H1 (cell line): ENCODE data around the gene MOK. TPM values are rescaled to one million over a fixed set of nuclear protein-coding genes. Genes with fewer than 3 reads are reported as not detected.

Experiments
- CTCF ChIA-PET: fragments of 300-600 bp; sonication (Branson Sonifier 250); formaldehyde crosslinking; loops from one replicate; lab custom pipeline; 2021; ENCODE audit not compliant: partially characterized antibody; lab: Charles Lee
- POLR2A ChIA-PET: fragments of 300-600 bp; sonication (Branson Sonifier 250); formaldehyde crosslinking; loops from one replicate; lab custom pipeline; 2021; ENCODE audit warnings: inconsistent platforms; ENCODE audit not compliant: partially characterized antibody; lab: Charles Lee
- DNase-seq, 2 experiments: peaks; one replicate each; pipeline versions ENCODE4 v3.0.0 to v3.0.0-alpha.2; 2010 to 2022; ENCODE audit warnings: low spot score in 2 of 2, low read depth in 1 of 2, mixed read lengths in 1 of 2
- FAIRE-seq: peaks from 2 replicates; lab custom pipeline; 2011; peaks lifted over from hg19 to GRCh38; lab: Jason Lieb, UNC
- H2AFZ ChIP-seq: 2 replicates; pipeline ENCODE4 v1.8.1; 2012; ENCODE audit warnings: low read length, inconsistent platforms
- H2AK5ac ChIP-seq: 2 replicates; pipeline ENCODE4 v1.6.1; 2013; ENCODE audit warnings: low read depth, low read length
- H2BK120ac ChIP-seq: replicated peaks from 2 replicates; pipeline ENCODE3; 2013; ENCODE audit warnings: low read depth, low read length, inconsistent platforms
- H2BK12ac ChIP-seq: 2 replicates; pipeline ENCODE4 v1.6.1; 2013; ENCODE audit warnings: low read depth, low read length
- H2BK15ac ChIP-seq: 2 replicates; pipeline ENCODE4 v1.6.1; 2013; ENCODE audit warnings: low read length
- H2BK20ac ChIP-seq: 2 replicates; pipeline ENCODE4 v1.6.1; 2013; ENCODE audit warnings: low read length
- H2BK5ac ChIP-seq: 2 replicates; pipeline ENCODE4 v1.6.1; 2013; ENCODE audit warnings: low read depth, low read length
- H3K14ac ChIP-seq: 2 replicates; pipeline ENCODE4 v1.6.1; 2013; ENCODE audit warnings: inconsistent platforms; ENCODE audit not compliant: insufficient read length
- H3K18ac ChIP-seq: 2 replicates; pipeline ENCODE4 v1.6.1; 2013; ENCODE audit warnings: low read length; ENCODE audit errors: extremely low read depth
- H3K23ac ChIP-seq: 2 replicates; pipeline ENCODE4 v1.6.1; 2013; ENCODE audit warnings: inconsistent platforms; ENCODE audit not compliant: insufficient read length
- H3K23me2 ChIP-seq: 2 replicates; pipeline ENCODE4 v1.6.1; 2013; ENCODE audit warnings: low read depth, low read length
- H3K27ac ChIP-seq: 2 replicates; pipeline ENCODE4 v1.6.1; 2011; ENCODE audit warnings: low read depth, low read length, inconsistent platforms
- H3K27me3 ChIP-seq, 4 experiments: replicated peaks in 1 of 4; 1 replicate in 1 of 4; 2 replicates in 3 of 4; pipeline versions ENCODE4 v1.6.1 to v1.8.1; 2011 to 2013; ENCODE audit warnings: low read length in 3 of 4, mild to moderate bottlenecking in 3 of 4, inconsistent platforms in 2 of 4, mixed read lengths in 2 of 4, moderate library complexity in 1 of 4; ENCODE audit not compliant: control insufficient read depth in 3 of 4, insufficient read depth in 3 of 4; ENCODE audit errors: extremely low read depth in 1 of 4
- H3K36me3 ChIP-seq, 4 experiments: 2 replicates each; pipeline versions ENCODE4 v1.6.1 to v1.8.1; 2011 to 2013; ENCODE audit warnings: mild to moderate bottlenecking in 4 of 4, low read length in 3 of 4, moderate library complexity in 2 of 4, control low read depth in 1 of 4, inconsistent platforms in 1 of 4; ENCODE audit not compliant: insufficient read depth in 4 of 4, control insufficient read depth in 2 of 4
- H3K4ac ChIP-seq: replicated peaks from 2 replicates; pipeline ENCODE3; 2013; ENCODE audit warnings: low read length, low read depth, mixed read lengths, inconsistent platforms; ENCODE audit not compliant: insufficient read length
- H3K4me1 ChIP-seq, 4 experiments: replicated peaks in 1 of 4; 1 replicate in 1 of 4; 2 replicates in 3 of 4; pipeline versions ENCODE4 v1.6.1 to v1.8.1; 2011 to 2013; ENCODE audit warnings: low read length in 3 of 4, inconsistent platforms in 2 of 4, mixed read lengths in 1 of 4; ENCODE audit not compliant: insufficient read depth in 4 of 4, control insufficient read depth in 3 of 4
- H3K4me2 ChIP-seq, 2 experiments: 2 replicates each; pipeline versions ENCODE4 v1.6.1 to v1.8.1; 2011 to 2013; ENCODE audit warnings: low read depth in 2 of 2, low read length in 2 of 2, control low read depth in 1 of 2, inconsistent platforms in 1 of 2, mild to moderate bottlenecking in 1 of 2; ENCODE audit not compliant: insufficient read depth in 1 of 2
- H3K4me3 ChIP-seq, 4 experiments: fragments of 200-600, 300-600 bp in 1 of 4; sonication (generic), shearing (Covaris generic), sonication (Bioruptor Twin) in 1 of 4; 2 replicates each; pipeline versions ENCODE4 v1.5.1 to v1.8.1; 2011 to 2016; ENCODE audit warnings: low read length in 4 of 4, low read depth in 3 of 4, control low read depth in 2 of 4, inconsistent platforms in 2 of 4, mild to moderate bottlenecking in 2 of 4, mixed read lengths in 1 of 4, moderate library complexity in 1 of 4; ENCODE audit not compliant: insufficient read depth in 2 of 4; ENCODE audit errors: extremely low read depth in 1 of 4
- H3K56ac ChIP-seq: replicated peaks from 2 replicates; pipeline ENCODE3; 2013; ENCODE audit warnings: low read depth, mild to moderate bottlenecking, mixed read lengths, low read length, inconsistent platforms; ENCODE audit not compliant: insufficient read length
- H3K79me1 ChIP-seq: 2 replicates; pipeline ENCODE4 v1.6.1; 2013; ENCODE audit warnings: low read depth, low read length, control low read depth
- H3K79me2 ChIP-seq, 2 experiments: 2 replicates each; pipeline versions ENCODE4 v1.6.1 to v1.8.1; 2012 to 2013; ENCODE audit warnings: low read length in 2 of 2, mild to moderate bottlenecking in 2 of 2, inconsistent platforms in 1 of 2; ENCODE audit not compliant: insufficient read depth in 2 of 2, control insufficient read depth in 1 of 2
- H3K9ac ChIP-seq, 4 experiments: replicated peaks in 1 of 4; 1 replicate in 1 of 4; 2 replicates in 3 of 4; pipeline versions ENCODE4 v1.6.1 to v1.8.1; 2011 to 2013; ENCODE audit warnings: low read depth in 3 of 4, low read length in 3 of 4, control low read depth in 2 of 4, mild to moderate bottlenecking in 2 of 4, moderate library complexity in 2 of 4, inconsistent platforms in 1 of 4; ENCODE audit errors: extremely low read depth in 1 of 4
- H3K9me3 ChIP-seq, 2 experiments: 2 replicates each; pipeline versions ENCODE4 v1.6.1 to v1.8.1; 2012 to 2013; ENCODE audit warnings: mild to moderate bottlenecking in 2 of 2, moderate library complexity in 2 of 2, control low read depth in 1 of 2, inconsistent platforms in 1 of 2, low read depth in 1 of 2, low read length in 1 of 2, mixed read lengths in 1 of 2; ENCODE audit not compliant: insufficient read depth in 2 of 2
- H4K20me1 ChIP-seq, 2 experiments: replicated peaks in 1 of 2; 2 replicates each; pipeline versions ENCODE3 to v1.8.1; 2011 to 2013; ENCODE audit warnings: inconsistent platforms in 2 of 2, low read length in 2 of 2, mild to moderate bottlenecking in 1 of 2; ENCODE audit not compliant: insufficient read depth in 2 of 2, control insufficient read depth in 1 of 2
- H4K5ac ChIP-seq: 2 replicates; pipeline ENCODE4 v1.6.1; 2013; ENCODE audit warnings: low read length, low read depth, mixed read lengths, inconsistent platforms; ENCODE audit not compliant: insufficient read length
- H4K8ac ChIP-seq: 2 replicates; pipeline ENCODE4 v1.8.0; 2013; ENCODE audit warnings: mild to moderate bottlenecking, moderate library complexity, low read length, inconsistent platforms; ENCODE audit not compliant: insufficient read depth; ENCODE audit errors: extremely low read depth
- H4K91ac ChIP-seq: replicated peaks from 2 replicates; pipeline ENCODE3; 2013; ENCODE audit warnings: low read length, mixed read lengths, inconsistent platforms; ENCODE audit not compliant: insufficient read length
- KDM4A ChIP-seq: IDR thresholded peaks from one replicate; pipeline ENCODE4 v1.7.1; 2012; ENCODE audit warnings: low read depth, mild to moderate bottlenecking, moderate library complexity, low read length, inconsistent platforms; ENCODE audit not compliant: severe bottlenecking
- SP2 ChIP-seq: IDR thresholded peaks from 2 replicates; pipeline ENCODE4 v1.6.1; 2012; ENCODE audit warnings: mild to moderate bottlenecking, low read length, inconsistent platforms
- WGBS, 2 experiments: shearing (Covaris generic) in 1 of 2; methylation state at CpG; one replicate each; pipeline versions ENCODE4 v1.1.6 to v1.1.7; 2013 to 2015; ENCODE audit warnings: low lambda C conversion rate in 2 of 2, mixed read lengths in 2 of 2, inconsistent platforms in 1 of 2, low coverage in 1 of 2, missing lambda C conversion rate in 1 of 2; ENCODE audit not compliant: insufficient replicate concordance in 2 of 2, insufficient coverage in 1 of 2, insufficient read length in 1 of 2; ENCODE audit errors: extremely low coverage in 1 of 2, missing lambda C conversion rate in 1 of 2; 5-methylcytosine and 5-hydroxymethylcytosine counted together
- polyA plus RNA-seq, 7 experiments: library from polyadenylated mRNA; depleted of rRNA in 3 of 7; stranded (reverse) in 5 of 7; unstranded in 2 of 7; fragments of >200 nt in 5 of 7; fragments of 200-250 nt in 2 of 7; gene quantifications; 1 replicate in 5 of 7; 2 replicates in 1 of 7; 4 replicates in 1 of 7; pipeline versions ENCODE4 v1.2.1 to v1.2.3, GENCODE V29; 2011 to 2013; ENCODE audit warnings: missing spikeins in 2 of 7, mixed read lengths in 2 of 7
- total RNA-seq: library from RNA; stranded (reverse); fragmentation: NEBNext Ultra II Directional; extraction: Animal tissue kit (Norgen Biotek cat#: 25700); gene quantifications from 2 replicates; pipeline ENCODE4 v1.2.1, GENCODE V29; 2021

Gene MOK
- total and polyA plus RNA-seq, 2 of the 8 experiments (the other 6 are each of a cell fraction or from before 2014, with no cell fraction given) = 2.1 to 2.5 TPM

- FAIRE-seq = no peak
- no peak overlapping the region for H3K4me2 ChIP-seq
- H3K23ac ChIP-seq = no peak overlapping the region
- no peak overlapping the region for H2BK120ac ChIP-seq
- no peak overlapping the region for H2AFZ ChIP-seq
- H2BK12ac ChIP-seq = no peak overlapping the region
- H4K5ac ChIP-seq = no peak overlapping the region
- no peak overlapping the region for H2BK20ac ChIP-seq
- no peak overlapping the region for H2BK5ac ChIP-seq
- H3K79me1 ChIP-seq = no peaks in the 10 kb centered on the region
- H3K4me1 ChIP-seq = no peaks in the 10 kb centered on the region; a peak in 2 of 7 replicates
- whole genome bisulfite sequencing, 2 experiments = 93% methylated on average over 9 of the region's 9 CpGs; no CpG with 5 or more reads in 1 of the 2 experiments
- H3K9me3 ChIP-seq = no peaks in the 10 kb centered on the region
- H3K27ac ChIP-seq = no peak overlapping the region
- H2BK15ac ChIP-seq = no peak overlapping the region
- H3K9ac ChIP-seq = no peak overlapping the region
- DNase-seq = no peak
- 0 out of 2 replicates have a peak, but pooled peaks cover under 1% of the 10 kb centered on the region for H3K23me2 ChIP-seq
- H2AK5ac ChIP-seq = no peak overlapping the region
- no peaks in the 10 kb centered on the region for H3K79me2 ChIP-seq
- no peaks in the 10 kb centered on the region for H3K36me3 ChIP-seq
- H4K91ac ChIP-seq = no peak overlapping the region
- no peak overlapping the region for H3K56ac ChIP-seq
- H3K4ac ChIP-seq = no peak overlapping the region
- H4K8ac ChIP-seq = no peak overlapping the region
- H4K20me1 ChIP-seq = no peaks in the 10 kb centered on the region
- ChIA-PET POLR2A (interaction anchor here (0.6 to 1.3 kb wide), 2 partner anchors 8 to 107 kb away, joined by 3 to 4 read pairs; no protein-coding TSS in a partner anchor), CTCF (interaction anchor here (1.4 to 6.4 kb wide), 4 partner anchors 13 to 86 kb away, joined by 3 to 44 read pairs (median 12); partner anchors contain the start of gene ZNF839)
- H3K4me3 ChIP-seq = no peak overlapping the region
- H3K18ac ChIP-seq = no peak overlapping the region
- H3K27me3 ChIP-seq = no peaks in the 10 kb centered on the region
- no peak for TF ChIP-seq SP2
- TF ChIP-seq KDM4A = no peak
- H3K14ac ChIP-seq = no peak overlapping the region
Observed at GRCh38 chr14:102229739-102230092, 75.2 kb downstream of the MOK start.
